Prostate gland (tissue), 2 donors: Measurements from ENCODE around the gene CLDN20.

Source experiments
- POLR2A ChIP-seq: fragments of 450-650 bp; IDR thresholded peaks from one replicate; pipeline ENCODE4 v1.6.1; 2016; ENCODE audit warnings: antibody characterized with exemption, mild to moderate bottlenecking
- POLR2AphosphoS5 ChIP-seq: sonication (generic); formaldehyde crosslinking; IDR thresholded peaks from one replicate; pipeline ENCODE4 v1.6.1; 2017; ENCODE audit warnings: antibody characterized with exemption
- TF ChIP-seq, protein P1 (sequence below), 4 experiments: fragments of 200-600 bp in 2 of 4; fragments of 450-650 bp in 2 of 4; sonication (generic) in 2 of 4; IDR thresholded peaks; 1 replicate in 3 of 4; 2 replicates in 1 of 4; pipeline ENCODE4 v1.5.1; 2016 to 2019; ENCODE audit warnings: antibody characterized with exemption in 4 of 4, mild to moderate bottlenecking in 2 of 4, moderate library complexity in 2 of 4

DNA sequence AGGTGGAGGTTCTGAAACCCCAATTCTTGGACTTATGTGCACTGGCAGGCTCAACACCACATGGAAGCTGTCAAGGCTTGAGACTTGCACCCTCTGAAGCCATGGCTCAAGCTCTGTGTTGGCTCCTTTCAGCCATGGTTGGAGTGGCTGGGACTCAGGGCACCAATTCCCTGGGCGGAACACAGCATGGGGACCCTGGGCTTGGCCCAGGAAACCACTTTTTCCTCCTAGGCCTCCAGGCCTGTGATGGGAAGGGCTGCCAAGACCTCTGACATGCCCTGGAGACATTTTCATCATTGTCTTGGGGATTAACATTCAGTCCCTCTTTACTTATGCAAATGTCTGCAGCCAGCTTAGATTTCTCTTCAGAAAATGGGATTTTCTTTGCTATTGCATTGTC lies 26.2 kb upstream of the CLDN20 start:
- no peak for TF ChIP-seq POLR2A
- TF ChIP-seq, protein P1, sequence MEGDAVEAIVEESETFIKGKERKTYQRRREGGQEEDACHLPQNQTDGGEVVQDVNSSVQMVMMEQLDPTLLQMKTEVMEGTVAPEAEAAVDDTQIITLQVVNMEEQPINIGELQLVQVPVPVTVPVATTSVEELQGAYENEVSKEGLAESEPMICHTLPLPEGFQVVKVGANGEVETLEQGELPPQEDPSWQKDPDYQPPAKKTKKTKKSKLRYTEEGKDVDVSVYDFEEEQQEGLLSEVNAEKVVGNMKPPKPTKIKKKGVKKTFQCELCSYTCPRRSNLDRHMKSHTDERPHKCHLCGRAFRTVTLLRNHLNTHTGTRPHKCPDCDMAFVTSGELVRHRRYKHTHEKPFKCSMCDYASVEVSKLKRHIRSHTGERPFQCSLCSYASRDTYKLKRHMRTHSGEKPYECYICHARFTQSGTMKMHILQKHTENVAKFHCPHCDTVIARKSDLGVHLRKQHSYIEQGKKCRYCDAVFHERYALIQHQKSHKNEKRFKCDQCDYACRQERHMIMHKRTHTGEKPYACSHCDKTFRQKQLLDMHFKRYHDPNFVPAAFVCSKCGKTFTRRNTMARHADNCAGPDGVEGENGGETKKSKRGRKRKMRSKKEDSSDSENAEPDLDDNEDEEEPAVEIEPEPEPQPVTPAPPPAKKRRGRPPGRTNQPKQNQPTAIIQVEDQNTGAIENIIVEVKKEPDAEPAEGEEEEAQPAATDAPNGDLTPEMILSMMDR (IDR thresholded peaks at IDR 0.05): no peak
- TF ChIP-seq POLR2AphosphoS5: no peak
